Mesothelial cell of epicardium (in vitro differentiated cells): ENCODE measurements around the gene MBP. TPM values are rescaled to one million over a fixed set of nuclear protein-coding genes. Genes with fewer than 3 reads are reported as not detected.

Source experiments
- DNase-seq, 2 experiments: peaks; one replicate each; pipeline ENCODE4 v3.0.0; 2021; ENCODE audit warnings: low spot score in 2 of 2; ENCODE audit not compliant: unreplicated experiment in 2 of 2
- H3K27ac Mint-ChIP-seq: 2 replicates; pipeline ENCODE4 v1.8.0; 2021; ENCODE audit warnings: mixed read lengths
- H3K27me3 Mint-ChIP-seq: 2 replicates; pipeline ENCODE4 v1.8.0; 2021; ENCODE audit warnings: low read depth, mixed read lengths
- H3K36me3 Mint-ChIP-seq: 2 replicates; pipeline ENCODE4 v1.8.0; 2021; ENCODE audit warnings: mixed read lengths
- H3K4me1 Mint-ChIP-seq: 2 replicates; pipeline ENCODE4 v1.8.0; 2021; ENCODE audit warnings: mixed read lengths
- H3K4me3 Mint-ChIP-seq: 2 replicates; pipeline ENCODE4 v1.8.0; 2021; ENCODE audit warnings: mild to moderate bottlenecking, moderate library complexity, mixed read lengths
- H3K9me3 Mint-ChIP-seq: 2 replicates; pipeline ENCODE4 v1.8.0; 2021; ENCODE audit warnings: mixed read lengths
- CTCF ChIP-seq: fragments of 200-600 bp; sonication (generic); IDR thresholded peaks from one replicate; pipeline ENCODE4 v1.5.0; 2021; ENCODE audit warnings: antibody characterized with exemption; ENCODE audit not compliant: unreplicated experiment
- total RNA-seq: library from RNA; stranded (reverse); gene quantifications from 3 replicates; pipeline ENCODE4 v1.2.1, GENCODE V29; 2021

MBP gene
- total RNA-seq, 1 donor from 2014 or later: 20.8 TPM

GRCh38 chr18:77106331-77106730 lies 26.3 kb downstream of the MBP start:
- Mint-ChIP-seq H3K4me1 (peaks cover 59% of the 10 kb centered on the region), H3K27ac (no peak overlapping the region), H3K9me3 (no peaks in the 10 kb centered on the region), H3K36me3 (peaks cover 3% of the 10 kb centered on the region), H3K27me3 (no peaks in the 10 kb centered on the region), H3K4me3 (no peak overlapping the region)
- DNase-seq: no peak
- no peak for TF ChIP-seq CTCF

GRCh38 chr18:77105680-77106079 lies 26.9 kb downstream of the MBP start:
- no peaks in the 10 kb centered on the region for H3K9me3 Mint-ChIP-seq
- H3K4me1 Mint-ChIP-seq: peaks cover 64% of the 10 kb centered on the region
- peak overlapping the region; percentile 1 for H3K27ac Mint-ChIP-seq
- peaks cover 3% of the 10 kb centered on the region for H3K36me3 Mint-ChIP-seq
- H3K4me3 Mint-ChIP-seq: no peak overlapping the region
- no peaks in the 10 kb centered on the region for H3K27me3 Mint-ChIP-seq
- DNase-seq: no peak
- no peak for TF ChIP-seq CTCF

GRCh38 chr18:77105028-77105427 lies 27.6 kb downstream of the MBP start:
- DNase-seq: no peak
- no peaks in the 10 kb centered on the region for H3K9me3 Mint-ChIP-seq
- TF ChIP-seq CTCF: no peak
- H3K36me3 Mint-ChIP-seq: peaks cover 3% of the 10 kb centered on the region
- H3K4me1 Mint-ChIP-seq: peaks cover 64% of the 10 kb centered on the region
- no peaks in the 10 kb centered on the region for H3K27me3 Mint-ChIP-seq
- H3K4me3 Mint-ChIP-seq: no peak overlapping the region
- no peak overlapping the region for H3K27ac Mint-ChIP-seq

DNA sequence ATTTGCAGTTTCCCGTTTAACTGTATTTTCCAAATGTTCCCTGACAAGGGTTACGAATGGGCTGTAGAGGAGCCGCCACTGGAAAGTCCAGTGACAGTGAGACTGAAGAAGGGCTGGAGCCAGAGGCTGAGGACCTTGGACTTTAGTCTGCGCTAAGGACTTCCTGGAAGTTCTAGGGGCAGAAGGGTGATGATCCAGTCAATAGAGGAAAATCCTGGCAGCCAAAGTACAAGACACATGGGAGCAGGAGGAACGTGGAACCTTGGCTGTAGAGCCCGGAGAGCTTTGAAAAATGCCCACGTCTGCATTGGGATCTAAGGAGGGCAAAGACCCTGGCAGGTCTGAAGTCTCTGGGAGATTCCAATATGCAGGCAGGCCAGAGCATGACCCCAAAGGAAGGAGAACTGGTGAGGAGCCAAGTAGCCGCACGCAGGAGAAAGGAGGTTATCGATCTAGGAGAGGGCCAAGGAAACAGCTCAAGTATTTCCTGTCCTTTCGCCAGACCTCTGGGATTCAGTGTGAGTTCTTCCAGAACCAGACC lies 28.5 kb downstream of the MBP start:
- Mint-ChIP-seq H3K36me3 (peaks cover 3% of the 10 kb centered on the region), H3K27ac (peak overlapping the region; percentile 97), H3K4me1 (peaks cover 73% of the 10 kb centered on the region), H3K27me3 (no peaks in the 10 kb centered on the region), H3K9me3 (no peaks in the 10 kb centered on the region), H3K4me3 (no peak overlapping the region)
- no peak for DNase-seq
- TF ChIP-seq CTCF: no peak

DNA sequence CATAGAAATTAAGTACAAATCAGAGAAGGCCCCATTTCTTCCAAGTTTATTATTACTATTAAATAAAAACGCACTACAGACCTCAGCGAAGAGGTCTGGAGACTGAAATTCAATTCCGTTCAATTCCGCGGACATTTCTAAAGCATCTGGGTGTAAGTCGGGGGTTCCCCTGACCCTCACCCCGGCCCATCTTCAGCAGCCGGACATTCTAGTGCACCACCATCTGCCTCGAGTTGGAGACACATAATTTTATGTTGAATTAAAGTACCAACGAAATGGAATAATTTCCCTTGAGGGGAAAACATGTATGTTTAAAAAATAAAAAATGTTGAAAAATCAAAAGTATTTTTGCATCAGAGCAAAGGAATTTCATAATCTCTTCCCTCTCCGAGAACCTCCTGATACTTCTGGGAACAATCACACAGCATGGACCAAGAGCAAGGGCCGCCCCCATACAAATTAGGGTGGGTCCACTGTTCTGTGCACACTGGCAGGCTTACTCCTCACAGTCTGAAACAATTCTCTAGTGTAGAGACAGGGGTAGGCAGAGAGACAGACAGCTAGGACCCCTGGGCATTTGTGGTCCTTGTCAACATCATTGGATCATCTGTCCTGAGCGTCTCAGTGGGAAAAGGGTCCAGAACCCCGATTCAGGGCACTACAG lies 29.3 kb downstream of the MBP start:
- no peaks in the 10 kb centered on the region for H3K27me3 Mint-ChIP-seq
- peaks cover 81% of the 10 kb centered on the region for H3K4me1 Mint-ChIP-seq
- DNase-seq: no peak
- peaks cover 3% of the 10 kb centered on the region for H3K36me3 Mint-ChIP-seq
- H3K9me3 Mint-ChIP-seq: no peaks in the 10 kb centered on the region
- H3K27ac Mint-ChIP-seq: peak overlapping the region; percentile 97
- no peak overlapping the region for H3K4me3 Mint-ChIP-seq
- TF ChIP-seq CTCF: no peak
